Neural cell (in vitro differentiated cells): ENCODE measurements around the gene GPATCH3. TPM values are rescaled to one million over a fixed set of nuclear protein-coding genes. Genes with fewer than 3 reads are reported as not detected.

Experiments used
- H2AFZ ChIP-seq: fragments of 200-600, 300-800 bp; sonication (generic), shearing (Covaris generic); 2 replicates; pipeline ENCODE4 v1.6.0; 2014; ENCODE audit warnings: low read depth, mild to moderate bottlenecking, antibody characterized with exemption, low read length, moderate library complexity
- H3F3A ChIP-seq: fragments of 200-600 bp; shearing (Covaris generic); 2 replicates; pipeline ENCODE4 v1.6.1; 2016; ENCODE audit warnings: mild to moderate bottlenecking, moderate library complexity, mixed read lengths, antibody characterized with exemption, low read length; ENCODE audit not compliant: insufficient read depth, poor library complexity, severe bottlenecking
- H3K27ac ChIP-seq: fragments of 200-600, 300-800 bp; sonication (generic), shearing (Covaris generic); 2 replicates; pipeline ENCODE4 v1.5.1; 2014; ENCODE audit warnings: mild to moderate bottlenecking, low read length, moderate library complexity
- H3K27me3 ChIP-seq: fragments of 300-800, 200-600 bp; sonication (generic), shearing (Covaris generic); 2 replicates; pipeline ENCODE4 v1.6.0; 2014; ENCODE audit warnings: mild to moderate bottlenecking, low read depth, low read length, moderate library complexity; ENCODE audit not compliant: insufficient read depth
- H3K36me3 ChIP-seq: fragments of 300-800, 200-600 bp; sonication (generic), shearing (Covaris generic); 2 replicates; pipeline ENCODE4 v1.5.1; 2014; ENCODE audit warnings: mild to moderate bottlenecking, antibody characterized with exemption, low read length, moderate library complexity; ENCODE audit not compliant: insufficient read depth
- H3K4me2 ChIP-seq: fragments of 300-800, 200-600 bp; sonication (generic), shearing (Covaris generic); 2 replicates; pipeline ENCODE4 v1.6.0; 2014; ENCODE audit warnings: mild to moderate bottlenecking, low read length
- H3K4me3 ChIP-seq: fragments of 300-800, 200-600 bp; sonication (generic), shearing (Covaris generic); 2 replicates; pipeline ENCODE4 v1.5.1; 2014; ENCODE audit warnings: mild to moderate bottlenecking, low read length, moderate library complexity
- H3K79me2 ChIP-seq: fragments of 200-600 bp; shearing (Covaris generic); replicated peaks from 2 replicates; pipeline ENCODE4 v1.6.0; 2014; ENCODE audit warnings: mild to moderate bottlenecking, low read length, moderate library complexity; ENCODE audit not compliant: insufficient read depth
- H3K9ac ChIP-seq: fragments of 300-800, 200-600 bp; sonication (generic), shearing (Covaris generic); 2 replicates; pipeline ENCODE4 v1.6.1; 2016; ENCODE audit warnings: mild to moderate bottlenecking, low read length, mixed read lengths
- H3K9me2 ChIP-seq: fragments of 200-600 bp; shearing (Covaris generic); 2 replicates; pipeline ENCODE4 v1.6.1; 2016; ENCODE audit warnings: mild to moderate bottlenecking, low read length, mixed read lengths; ENCODE audit not compliant: insufficient read depth
- H3K9me3 ChIP-seq: fragments of 200-600, 300-800 bp; sonication (generic), shearing (Covaris generic); 2 replicates; pipeline ENCODE4 v1.6.1; 2016; ENCODE audit warnings: mild to moderate bottlenecking, mixed run types, low read length, moderate library complexity, mixed read lengths
- H4K20me1 ChIP-seq: fragments of 200-600 bp; shearing (Covaris generic); 2 replicates; pipeline ENCODE4 v1.6.1; 2016; ENCODE audit warnings: mild to moderate bottlenecking, mixed run types; ENCODE audit not compliant: insufficient read depth
- CTCF ChIP-seq: fragments of 450-650 bp; IDR thresholded peaks from 2 replicates; pipeline ENCODE4 v1.5.1; 2014; ENCODE audit warnings: antibody characterized with exemption, mild to moderate bottlenecking, moderate library complexity; ENCODE audit not compliant: poor library complexity, severe bottlenecking
- EP300 ChIP-seq: fragments of 450-650 bp; conservative IDR thresholded peaks from 2 replicates; pipeline ENCODE4 v1.6.1; 2014; ENCODE audit warnings: antibody characterized with exemption, mild to moderate bottlenecking, moderate library complexity; ENCODE audit not compliant: poor library complexity, severe bottlenecking
- EZH2 ChIP-seq: fragments of 200-600, 300-800 bp; shearing (Covaris generic), sonication (generic); IDR thresholded peaks from 2 replicates; pipeline ENCODE4 v1.6.1; 2014; ENCODE audit warnings: antibody characterized with exemption, low read length, borderline replicate concordance, mild to moderate bottlenecking; ENCODE audit not compliant: insufficient read depth, poor library complexity, severe bottlenecking
- MXI1 ChIP-seq: fragments of 450-650 bp; conservative IDR thresholded peaks from 2 replicates; pipeline ENCODE4 v1.6.1; 2014; ENCODE audit warnings: antibody characterized with exemption, mild to moderate bottlenecking; ENCODE audit not compliant: poor library complexity, severe bottlenecking
- POLR2AphosphoS5 ChIP-seq: IDR thresholded peaks from 2 replicates; pipeline ENCODE4 v1.6.1; 2012
- RAD21 ChIP-seq: fragments of 450-650 bp; conservative IDR thresholded peaks from 2 replicates; pipeline ENCODE4 v1.6.1; 2014; ENCODE audit warnings: antibody characterized with exemption, mild to moderate bottlenecking, moderate library complexity
- SMC3 ChIP-seq: fragments of 450-650 bp; conservative IDR thresholded peaks from 2 replicates; pipeline ENCODE4 v1.6.1; 2014; ENCODE audit warnings: antibody characterized with exemption, mild to moderate bottlenecking, moderate library complexity; ENCODE audit not compliant: poor library complexity
- TAF1 ChIP-seq: IDR thresholded peaks from 2 replicates; pipeline ENCODE4 v1.6.1; 2012; ENCODE audit warnings: low read depth
- polyA plus RNA-seq: library from polyadenylated mRNA; depleted of rRNA; stranded (reverse); fragments of >200 nt; gene quantifications from 2 replicates; pipeline ENCODE4 v1.2.3, GENCODE V29; 2014
- TF ChIP-seq, protein P1 (sequence below): IDR thresholded peaks from 2 replicates; pipeline ENCODE4 v1.6.1; 2012; ENCODE audit warnings: borderline replicate concordance

The GPATCH3 gene
- polyA plus RNA-seq, 1 donor from 2014 or later: 7.1 TPM

GRCh38 chr1:26879793-26880192 lies 20.5 kb downstream of the GPATCH3 start:
- no peaks in the 10 kb centered on the region for H4K20me1 ChIP-seq
- no peak overlapping the region for H2AFZ ChIP-seq
- no peak for TF ChIP-seq RAD21
- TF ChIP-seq TAF1: no peak
- no peak for TF ChIP-seq POLR2AphosphoS5
- TF ChIP-seq CTCF: no peak
- no peak for TF ChIP-seq SMC3
- TF ChIP-seq, protein P1, sequence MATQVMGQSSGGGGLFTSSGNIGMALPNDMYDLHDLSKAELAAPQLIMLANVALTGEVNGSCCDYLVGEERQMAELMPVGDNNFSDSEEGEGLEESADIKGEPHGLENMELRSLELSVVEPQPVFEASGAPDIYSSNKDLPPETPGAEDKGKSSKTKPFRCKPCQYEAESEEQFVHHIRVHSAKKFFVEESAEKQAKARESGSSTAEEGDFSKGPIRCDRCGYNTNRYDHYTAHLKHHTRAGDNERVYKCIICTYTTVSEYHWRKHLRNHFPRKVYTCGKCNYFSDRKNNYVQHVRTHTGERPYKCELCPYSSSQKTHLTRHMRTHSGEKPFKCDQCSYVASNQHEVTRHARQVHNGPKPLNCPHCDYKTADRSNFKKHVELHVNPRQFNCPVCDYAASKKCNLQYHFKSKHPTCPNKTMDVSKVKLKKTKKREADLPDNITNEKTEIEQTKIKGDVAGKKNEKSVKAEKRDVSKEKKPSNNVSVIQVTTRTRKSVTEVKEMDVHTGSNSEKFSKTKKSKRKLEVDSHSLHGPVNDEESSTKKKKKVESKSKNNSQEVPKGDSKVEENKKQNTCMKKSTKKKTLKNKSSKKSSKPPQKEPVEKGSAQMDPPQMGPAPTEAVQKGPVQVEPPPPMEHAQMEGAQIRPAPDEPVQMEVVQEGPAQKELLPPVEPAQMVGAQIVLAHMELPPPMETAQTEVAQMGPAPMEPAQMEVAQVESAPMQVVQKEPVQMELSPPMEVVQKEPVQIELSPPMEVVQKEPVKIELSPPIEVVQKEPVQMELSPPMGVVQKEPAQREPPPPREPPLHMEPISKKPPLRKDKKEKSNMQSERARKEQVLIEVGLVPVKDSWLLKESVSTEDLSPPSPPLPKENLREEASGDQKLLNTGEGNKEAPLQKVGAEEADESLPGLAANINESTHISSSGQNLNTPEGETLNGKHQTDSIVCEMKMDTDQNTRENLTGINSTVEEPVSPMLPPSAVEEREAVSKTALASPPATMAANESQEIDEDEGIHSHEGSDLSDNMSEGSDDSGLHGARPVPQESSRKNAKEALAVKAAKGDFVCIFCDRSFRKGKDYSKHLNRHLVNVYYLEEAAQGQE: no peak
- no peak for TF ChIP-seq EP300
- no peak for TF ChIP-seq MXI1
- no peak for TF ChIP-seq EZH2

DNA sequence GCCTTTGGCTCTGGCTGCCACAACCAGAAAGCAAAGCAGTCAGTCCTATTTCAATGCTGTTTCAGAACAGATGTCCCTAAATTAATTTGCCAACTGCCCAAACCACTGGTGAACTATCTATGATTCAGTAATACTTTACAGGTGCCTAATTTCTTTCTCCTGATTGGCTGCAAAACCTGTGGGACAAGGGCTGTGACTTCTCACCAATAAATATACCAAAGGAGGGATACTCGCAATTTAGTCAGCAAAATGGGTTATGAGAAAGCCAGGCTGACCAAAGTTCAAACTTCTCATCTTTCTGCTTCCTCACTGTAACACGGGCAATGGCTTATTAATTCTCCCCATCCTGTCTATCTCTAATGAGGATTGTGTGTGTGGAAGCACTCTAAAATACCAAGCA lies 22.9 kb downstream of the GPATCH3 start:
- Histone ChIP-seq H3K27ac (no peak overlapping the region), H2AFZ (no peak overlapping the region), H3K79me2 (no peaks in the 10 kb centered on the region), H3K9me2 (no peaks in the 10 kb centered on the region), H3K36me3 (no peaks in the 10 kb centered on the region), H3K9ac (no peak overlapping the region), H3K9me3 (no peaks in the 10 kb centered on the region), H3K4me2 (no peak overlapping the region), H3K27me3 (no peaks in the 10 kb centered on the region), H3K4me3 (no peak overlapping the region), H4K20me1 (no peaks in the 10 kb centered on the region), H3F3A (no peaks in the 10 kb centered on the region)
- TF ChIP-seq EP300 (no peak), RAD21 (no peak), EZH2 (no peak), MXI1 (no peak), CTCF (no peak)
- TF ChIP-seq, protein P1: no peak

More at GRCh38 chr1:26879793-26880192, 20.5 kb downstream of the GPATCH3 start:
- Histone ChIP-seq H3K79me2 (no peaks in the 10 kb centered on the region), H3K4me3 (no peak overlapping the region), H3K9me2 (no peaks in the 10 kb centered on the region), H3K36me3 (no peaks in the 10 kb centered on the region), H3F3A (no peaks in the 10 kb centered on the region), H3K9me3 (no peaks in the 10 kb centered on the region), H3K9ac (no peak overlapping the region), H3K27ac (no peak overlapping the region), H3K4me2 (no peak overlapping the region), H3K27me3 (no peaks in the 10 kb centered on the region)
